NT2/D1 (cell line): ENCODE measurements around the gene JCAD.
"Not testable (repeated sequence)": the region's sequence is repeated elsewhere in the genome, so short reads cannot be mapped to it uniquely, and the experiment has no call there.

Experiments used
- SUZ12 ChIP-seq: IDR thresholded peaks from 2 replicates; pipeline ENCODE4 v1.6.1; 2011; ENCODE audit not compliant: insufficient read length, insufficient read depth; ENCODE audit errors: extremely low read depth
- YY1 ChIP-seq: IDR thresholded peaks from 2 replicates; pipeline ENCODE4 v1.6.1; 2011; ENCODE audit not compliant: insufficient read length, insufficient read depth
- ZNF274 ChIP-seq: IDR thresholded peaks from 2 replicates; pipeline ENCODE4 v1.6.1; 2011; ENCODE audit warnings: mild to moderate bottlenecking, low read depth, low read length

DNA sequence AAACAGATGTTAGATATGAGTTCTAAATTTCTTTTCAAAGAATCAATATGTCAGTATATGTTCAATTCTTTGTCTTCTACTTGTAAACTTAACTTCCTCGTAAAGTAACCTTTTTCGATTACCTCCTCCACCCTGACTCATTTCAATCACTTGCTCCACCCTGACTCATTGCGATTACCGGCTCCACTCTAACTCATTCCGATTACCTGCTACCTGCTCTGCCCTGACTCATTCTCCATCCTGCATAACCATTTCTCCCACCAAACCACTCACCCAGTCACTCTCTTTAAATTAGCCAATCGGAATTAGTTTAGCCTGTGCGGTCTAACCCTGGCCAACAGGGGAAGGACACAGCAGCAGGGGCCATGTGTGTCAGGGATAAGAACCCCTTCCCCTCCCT lies 40.3 kb upstream of the JCAD start:
- not testable (repeated sequence) for TF ChIP-seq SUZ12, YY1, ZNF274
